ENCODE measurements around the gene TLR1.

TLR1 gene

DNA sequence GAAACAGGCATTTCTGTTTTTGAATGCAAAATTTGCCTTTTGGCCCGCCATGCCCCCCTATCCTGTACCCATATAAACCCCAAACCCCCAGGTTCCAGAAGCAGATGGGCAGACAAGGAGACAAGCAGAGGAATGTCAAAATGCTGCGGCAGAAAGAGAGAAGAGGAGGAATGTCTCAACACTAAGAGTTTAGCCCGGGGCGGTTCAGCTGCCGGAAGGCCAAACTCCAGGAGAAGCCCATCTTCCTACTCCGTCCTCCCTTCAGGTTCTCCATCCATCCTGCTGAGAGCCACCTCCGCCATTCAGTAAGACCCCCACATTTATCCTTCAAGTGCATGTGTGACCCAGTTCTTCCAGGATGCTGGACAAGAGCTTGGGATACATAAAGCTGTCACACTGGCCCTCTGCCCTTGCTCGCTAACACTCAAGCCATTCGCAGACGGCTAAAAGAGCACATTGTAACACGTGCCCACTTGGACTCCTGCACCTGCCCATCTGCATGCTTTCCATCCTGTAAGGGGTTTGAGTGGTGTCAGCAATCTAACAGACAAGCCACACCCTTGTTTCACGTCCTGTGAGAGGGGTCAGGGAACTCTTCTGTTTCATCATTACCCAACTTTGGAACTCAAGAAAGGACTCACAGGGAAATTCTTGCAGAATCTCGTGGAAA is 53.1 kb downstream of the TLR1 start:
- TF ChIP-seq, protein P1, sequence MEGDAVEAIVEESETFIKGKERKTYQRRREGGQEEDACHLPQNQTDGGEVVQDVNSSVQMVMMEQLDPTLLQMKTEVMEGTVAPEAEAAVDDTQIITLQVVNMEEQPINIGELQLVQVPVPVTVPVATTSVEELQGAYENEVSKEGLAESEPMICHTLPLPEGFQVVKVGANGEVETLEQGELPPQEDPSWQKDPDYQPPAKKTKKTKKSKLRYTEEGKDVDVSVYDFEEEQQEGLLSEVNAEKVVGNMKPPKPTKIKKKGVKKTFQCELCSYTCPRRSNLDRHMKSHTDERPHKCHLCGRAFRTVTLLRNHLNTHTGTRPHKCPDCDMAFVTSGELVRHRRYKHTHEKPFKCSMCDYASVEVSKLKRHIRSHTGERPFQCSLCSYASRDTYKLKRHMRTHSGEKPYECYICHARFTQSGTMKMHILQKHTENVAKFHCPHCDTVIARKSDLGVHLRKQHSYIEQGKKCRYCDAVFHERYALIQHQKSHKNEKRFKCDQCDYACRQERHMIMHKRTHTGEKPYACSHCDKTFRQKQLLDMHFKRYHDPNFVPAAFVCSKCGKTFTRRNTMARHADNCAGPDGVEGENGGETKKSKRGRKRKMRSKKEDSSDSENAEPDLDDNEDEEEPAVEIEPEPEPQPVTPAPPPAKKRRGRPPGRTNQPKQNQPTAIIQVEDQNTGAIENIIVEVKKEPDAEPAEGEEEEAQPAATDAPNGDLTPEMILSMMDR (conservative IDR thresholded peaks at IDR 0.05; ENCODE audit: low read depth, low read length) = no peak
- DNase-seq (ENCODE audit: low read depth) = no peak
- H3K4me3 ChIP-seq (ENCODE audit: low read depth, low read length) = no peak overlapping the region

DNA sequence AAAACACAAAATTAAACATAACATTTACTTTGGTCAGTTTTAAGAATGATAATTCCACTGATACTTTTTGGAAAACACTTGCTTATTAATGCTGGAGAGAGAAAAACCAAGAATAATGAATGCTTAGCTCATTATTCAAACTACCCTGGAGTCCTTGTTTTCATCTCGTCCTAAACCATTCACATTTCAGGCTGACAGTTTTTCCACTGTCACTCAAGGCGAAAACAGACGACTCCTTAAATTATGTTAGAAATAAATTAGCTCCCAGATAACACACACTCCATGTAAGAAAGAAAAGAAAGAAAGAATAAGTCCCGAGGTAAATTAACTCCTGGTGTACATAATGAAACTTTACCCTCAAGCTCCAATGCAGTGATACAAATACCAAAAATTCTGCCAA is 55.3 kb downstream of the TLR1 start:
- TF ChIP-seq, protein P1 (conservative IDR thresholded peaks at IDR 0.05; ENCODE audit: low read depth, low read length) = no peak
- H3K4me3 ChIP-seq (ENCODE audit: low read depth, low read length) = no peak overlapping the region
- no peak for DNase-seq (ENCODE audit: low read depth)

DNA sequence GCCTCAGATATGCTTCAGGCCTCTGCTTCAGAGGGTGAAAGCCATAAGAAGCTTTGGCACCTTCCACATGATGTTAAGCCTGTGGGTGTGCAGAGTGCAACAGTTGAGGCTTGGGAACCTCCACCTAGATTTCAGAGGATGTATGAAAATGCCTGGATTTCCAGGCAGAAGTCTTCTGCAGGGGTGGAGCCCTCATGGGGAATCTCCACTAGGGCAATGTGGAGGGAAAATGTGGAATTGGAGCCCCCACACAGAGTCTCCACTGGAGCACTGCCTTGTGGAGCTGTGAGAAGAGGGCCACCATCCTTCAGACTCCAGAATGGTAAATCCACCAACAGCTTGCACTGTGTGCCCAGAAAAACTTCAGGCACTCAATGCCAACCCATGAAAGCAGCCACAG is 57.0 kb downstream of the TLR1 start:
- DNase-seq (ENCODE audit: low read depth) = no peak
- H3K4me3 ChIP-seq (ENCODE audit: low read depth, low read length) = no peak overlapping the region
- TF ChIP-seq, protein P1 (conservative IDR thresholded peaks at IDR 0.05; ENCODE audit: low read depth, low read length) = no peak
